HepG2 (cell line): ENCODE results near the gene CHADL. TPM values are rescaled to one million over a fixed set of nuclear protein-coding genes. Genes with fewer than 3 reads are reported as not detected.

Experiments used
- CCDC6 ChIP-seq: sonication (generic); formaldehyde crosslinking; IDR thresholded peaks from 2 replicates; pipeline ENCODE4 v1.8.1; 2022; ENCODE audit warnings: mild to moderate bottlenecking, missing genetic modification reagents, moderate library complexity
- CEBPG ChIP-seq: IDR thresholded peaks from 2 replicates; pipeline ENCODE4 v1.6.1; 2016
- FOSL2 ChIP-seq: sonication (generic); formaldehyde crosslinking; IDR thresholded peaks from 2 replicates; pipeline ENCODE4 v1.4.0; 2020; ENCODE audit warnings: missing genetic modification reagents
- HHEX ChIP-seq: IDR thresholded peaks from 2 replicates; pipeline ENCODE4 v1.6.1; 2016; ENCODE audit warnings: control low read depth
- MIER3 ChIP-seq: IDR thresholded peaks from 2 replicates; pipeline ENCODE4 v1.6.1; 2016; ENCODE audit warnings: missing compliant biosample characterization, borderline replicate concordance
- NFYB ChIP-seq: sonication (generic); formaldehyde crosslinking; IDR thresholded peaks from 2 replicates; pipeline ENCODE4 v1.4.0; 2020; ENCODE audit warnings: missing genetic modification reagents
- POLR2AphosphoS5 ChIP-seq: IDR thresholded peaks from 2 replicates; pipeline ENCODE4 v1.6.1; 2012; ENCODE audit warnings: low read depth, low read length
- ZFP1 ChIP-seq: IDR thresholded peaks from 2 replicates; pipeline ENCODE4 v1.6.1; 2016
- ZIK1 ChIP-seq: sonication (generic); formaldehyde crosslinking; IDR thresholded peaks from 2 replicates; pipeline ENCODE4 v1.5.0; 2020; ENCODE audit warnings: mild to moderate bottlenecking, low read depth, missing genetic modification reagents, borderline replicate concordance
- ZNF225 ChIP-seq: sonication (generic); formaldehyde crosslinking; IDR thresholded peaks from 2 replicates; pipeline ENCODE4 v1.4.0; 2020; ENCODE audit warnings: mild to moderate bottlenecking, missing genetic modification reagents
- ZNF367 ChIP-seq: sonication (generic); formaldehyde crosslinking; IDR thresholded peaks from 2 replicates; pipeline ENCODE4 v1.4.0; 2020; ENCODE audit warnings: missing genetic modification reagents, borderline replicate concordance
- ZNF569 ChIP-seq: sonication (generic); formaldehyde crosslinking; IDR thresholded peaks from 2 replicates; pipeline ENCODE4 v1.5.0; 2020; ENCODE audit warnings: mild to moderate bottlenecking, missing genetic modification reagents, moderate library complexity, borderline replicate concordance
- ZNF674 ChIP-seq: sonication (generic); formaldehyde crosslinking; IDR thresholded peaks from 2 replicates; pipeline ENCODE4 v1.5.0; 2020; ENCODE audit warnings: low read depth, mild to moderate bottlenecking, missing genetic modification reagents
- ZNF761 ChIP-seq: sonication (generic); formaldehyde crosslinking; conservative IDR thresholded peaks from 2 replicates; pipeline ENCODE4 v1.4.0; 2020; ENCODE audit warnings: mild to moderate bottlenecking, missing genetic modification reagents
- ZSCAN9 ChIP-seq: IDR thresholded peaks from 2 replicates; pipeline ENCODE4 v1.6.1; 2016; ENCODE audit warnings: borderline replicate concordance
- polyA plus RNA-seq, 8 experiments: library from polyadenylated mRNA; depleted of rRNA in 3 of 8; stranded (reverse) in 7 of 8; unstranded in 1 of 8; fragments of >200 nt; fragmentation: Illumina TruSeq in 4 of 8; extraction: Trizol in 4 of 8; gene quantifications; 2 replicates each; pipeline versions ENCODE4 v1.2.1 to v1.2.3, GENCODE V29; 2011 to 2016; ENCODE audit warnings: low read depth in 4 of 8, missing spikeins in 1 of 8, mixed read lengths in 1 of 8; ENCODE audit not compliant: insufficient read depth in 1 of 8
- total RNA-seq, 5 experiments: library from RNA; depleted of rRNA; stranded (reverse); fragments of >200 nt; fragmentation: Illumina TruSeq; extraction: Trizol; gene quantifications; 2 replicates each; pipeline ENCODE4 v1.2.3, GENCODE V29; 2016; ENCODE audit warnings: low read depth in 1 of 5
- TF ChIP-seq, protein P1 (sequence below): sonication (generic); formaldehyde crosslinking; IDR thresholded peaks from 2 replicates; pipeline ENCODE4 v1.9.0; 2022; ENCODE audit warnings: missing genetic modification reagents, mild to moderate bottlenecking, borderline replicate concordance
- TF ChIP-seq, protein P2 (sequence below): sonication (generic); formaldehyde crosslinking; IDR thresholded peaks from 2 replicates; pipeline ENCODE4 v1.5.1; 2020; ENCODE audit warnings: mild to moderate bottlenecking, missing genetic modification reagents
- TF ChIP-seq, protein P3 (sequence below): sonication (generic); formaldehyde crosslinking; IDR thresholded peaks from 2 replicates; pipeline ENCODE4 v1.4.0; 2020; ENCODE audit warnings: missing genetic modification reagents
- TF ChIP-seq, protein P4 (sequence below): sonication (generic); formaldehyde crosslinking; IDR thresholded peaks from 2 replicates; pipeline ENCODE4 v1.5.1; 2020; ENCODE audit warnings: mild to moderate bottlenecking, missing genetic modification reagents, borderline replicate concordance
- TF ChIP-seq, protein P5 (sequence below): sonication (generic); formaldehyde crosslinking; IDR thresholded peaks from 2 replicates; pipeline ENCODE4 v1.4.0; 2020; ENCODE audit warnings: missing genetic modification reagents

Gene CHADL
- total and polyA plus RNA-seq, 2 of the 13 experiments (the other 11 are each of a cell fraction or from before 2014, with no cell fraction given) = 2.8 to 8.1 TPM

DNA sequence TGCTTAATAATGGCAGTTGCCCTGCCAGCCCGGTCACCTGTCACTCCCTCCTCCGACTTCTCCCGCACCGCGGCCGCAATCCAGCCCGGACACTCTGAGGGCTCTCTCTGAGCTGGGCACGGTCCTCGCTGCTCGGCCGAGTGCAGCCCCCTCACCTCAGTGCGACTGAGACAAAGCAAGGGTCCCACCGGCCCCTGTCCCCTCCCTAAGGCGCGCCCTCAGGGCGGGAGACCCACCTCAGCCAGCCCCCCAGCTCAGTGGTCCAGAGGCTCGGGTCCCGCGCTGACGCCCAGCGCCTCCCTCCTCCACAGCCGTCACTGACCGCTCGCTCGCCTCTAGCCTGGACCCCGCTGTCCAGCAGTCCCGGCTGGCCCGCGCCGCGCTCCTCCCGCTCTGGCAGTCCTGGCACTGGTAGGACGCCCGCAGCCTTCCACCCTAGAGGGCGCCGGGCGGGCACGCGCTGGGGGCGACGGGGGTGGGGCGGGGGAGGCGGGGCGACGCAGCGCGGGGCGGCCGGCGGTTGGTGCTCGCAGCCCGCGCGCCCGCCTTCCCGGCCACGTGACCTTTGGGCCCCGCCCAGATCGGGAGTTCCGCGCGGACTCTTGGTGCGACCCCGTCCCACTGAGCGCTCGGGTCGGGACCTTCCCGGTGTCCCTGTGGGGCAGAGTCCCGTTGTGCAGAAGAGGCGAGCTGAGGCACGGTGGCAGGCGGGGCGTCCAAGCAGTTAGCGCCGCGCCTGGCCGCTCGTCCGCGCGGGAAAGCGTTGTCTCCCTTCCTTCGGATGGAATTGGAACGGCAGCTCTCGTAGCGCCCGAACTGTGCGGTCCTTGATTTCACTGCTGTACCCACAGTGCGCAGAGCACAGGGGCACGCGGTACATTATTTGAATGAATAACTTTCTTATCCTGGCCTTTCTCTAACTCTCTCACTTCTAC is 43.4 kb downstream of the CHADL start (continued):
- TF ChIP-seq, protein P1, sequence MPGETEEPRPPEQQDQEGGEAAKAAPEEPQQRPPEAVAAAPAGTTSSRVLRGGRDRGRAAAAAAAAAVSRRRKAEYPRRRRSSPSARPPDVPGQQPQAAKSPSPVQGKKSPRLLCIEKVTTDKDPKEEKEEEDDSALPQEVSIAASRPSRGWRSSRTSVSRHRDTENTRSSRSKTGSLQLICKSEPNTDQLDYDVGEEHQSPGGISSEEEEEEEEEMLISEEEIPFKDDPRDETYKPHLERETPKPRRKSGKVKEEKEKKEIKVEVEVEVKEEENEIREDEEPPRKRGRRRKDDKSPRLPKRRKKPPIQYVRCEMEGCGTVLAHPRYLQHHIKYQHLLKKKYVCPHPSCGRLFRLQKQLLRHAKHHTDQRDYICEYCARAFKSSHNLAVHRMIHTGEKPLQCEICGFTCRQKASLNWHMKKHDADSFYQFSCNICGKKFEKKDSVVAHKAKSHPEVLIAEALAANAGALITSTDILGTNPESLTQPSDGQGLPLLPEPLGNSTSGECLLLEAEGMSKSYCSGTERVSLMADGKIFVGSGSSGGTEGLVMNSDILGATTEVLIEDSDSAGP (CRISPR knock-in tag) = no peak; the same call in 1 of the 2 replicates
- peak; percentile 64; the same call in 1 of the 2 replicates for TF ChIP-seq ZNF761 (CRISPR knock-in tag)
- TF ChIP-seq ZNF674 = no peak
- no peak for TF ChIP-seq ZNF569
- TF ChIP-seq CCDC6 (CRISPR knock-in tag) = no peak
- TF ChIP-seq FOSL2 (CRISPR knock-in tag) = no peak
- TF ChIP-seq ZNF225 (CRISPR knock-in tag) = no peak
- TF ChIP-seq, protein P2, sequence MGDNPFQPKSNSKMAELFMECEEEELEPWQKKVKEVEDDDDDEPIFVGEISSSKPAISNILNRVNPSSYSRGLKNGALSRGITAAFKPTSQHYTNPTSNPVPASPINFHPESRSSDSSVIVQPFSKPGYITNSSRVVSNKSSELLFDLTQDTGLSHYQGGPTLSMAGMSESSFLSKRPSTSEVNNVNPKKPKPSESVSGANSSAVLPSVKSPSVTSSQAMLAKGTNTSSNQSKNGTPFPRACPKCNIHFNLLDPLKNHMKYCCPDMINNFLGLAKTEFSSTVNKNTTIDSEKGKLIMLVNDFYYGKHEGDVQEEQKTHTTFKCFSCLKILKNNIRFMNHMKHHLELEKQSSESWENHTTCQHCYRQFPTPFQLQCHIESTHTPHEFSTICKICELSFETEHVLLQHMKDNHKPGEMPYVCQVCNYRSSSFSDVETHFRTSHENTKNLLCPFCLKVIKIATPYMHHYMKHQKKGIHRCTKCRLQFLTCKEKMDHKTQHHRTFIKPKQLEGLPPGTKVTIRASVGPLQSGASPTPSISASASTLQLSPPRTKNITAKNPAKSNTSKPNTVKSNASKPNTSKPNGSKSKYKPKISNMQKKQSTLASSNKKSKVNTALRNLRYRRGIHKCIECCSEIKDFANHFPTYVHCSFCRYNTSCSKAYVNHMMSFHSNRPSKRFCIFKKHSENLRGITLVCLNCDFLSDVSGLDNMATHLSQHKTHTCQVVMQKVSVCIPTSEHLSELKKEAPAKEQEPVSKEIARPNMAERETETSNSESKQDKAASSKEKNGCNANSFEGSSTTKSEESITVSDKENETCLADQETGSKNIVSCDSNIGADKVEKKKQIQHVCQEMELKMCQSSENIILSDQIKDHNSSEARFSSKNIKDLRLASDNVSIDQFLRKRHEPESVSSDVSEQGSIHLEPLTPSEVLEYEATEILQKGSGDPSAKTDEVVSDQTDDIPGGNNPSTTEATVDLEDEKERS (CRISPR knock-in tag) = no peak
- TF ChIP-seq ZSCAN9 = no peak
- TF ChIP-seq, protein P3, sequence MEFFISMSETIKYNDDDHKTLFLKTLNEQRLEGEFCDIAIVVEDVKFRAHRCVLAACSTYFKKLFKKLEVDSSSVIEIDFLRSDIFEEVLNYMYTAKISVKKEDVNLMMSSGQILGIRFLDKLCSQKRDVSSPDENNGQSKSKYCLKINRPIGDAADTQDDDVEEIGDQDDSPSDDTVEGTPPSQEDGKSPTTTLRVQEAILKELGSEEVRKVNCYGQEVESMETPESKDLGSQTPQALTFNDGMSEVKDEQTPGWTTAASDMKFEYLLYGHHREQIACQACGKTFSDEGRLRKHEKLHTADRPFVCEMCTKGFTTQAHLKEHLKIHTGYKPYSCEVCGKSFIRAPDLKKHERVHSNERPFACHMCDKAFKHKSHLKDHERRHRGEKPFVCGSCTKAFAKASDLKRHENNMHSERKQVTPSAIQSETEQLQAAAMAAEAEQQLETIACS (CRISPR knock-in tag) = peak; percentile 62; the same call in 1 of the 2 replicates
- TF ChIP-seq MIER3 (CRISPR knock-in tag) = no peak; the same call in 1 of the 2 replicates
- TF ChIP-seq ZNF367 = no peak
- TF ChIP-seq HHEX (CRISPR knock-in tag) = no peak
- TF ChIP-seq ZFP1 (CRISPR knock-in tag) = no peak
- peak; percentile 52; the same call in 1 of the 2 replicates for TF ChIP-seq POLR2AphosphoS5
- TF ChIP-seq, protein P4, sequence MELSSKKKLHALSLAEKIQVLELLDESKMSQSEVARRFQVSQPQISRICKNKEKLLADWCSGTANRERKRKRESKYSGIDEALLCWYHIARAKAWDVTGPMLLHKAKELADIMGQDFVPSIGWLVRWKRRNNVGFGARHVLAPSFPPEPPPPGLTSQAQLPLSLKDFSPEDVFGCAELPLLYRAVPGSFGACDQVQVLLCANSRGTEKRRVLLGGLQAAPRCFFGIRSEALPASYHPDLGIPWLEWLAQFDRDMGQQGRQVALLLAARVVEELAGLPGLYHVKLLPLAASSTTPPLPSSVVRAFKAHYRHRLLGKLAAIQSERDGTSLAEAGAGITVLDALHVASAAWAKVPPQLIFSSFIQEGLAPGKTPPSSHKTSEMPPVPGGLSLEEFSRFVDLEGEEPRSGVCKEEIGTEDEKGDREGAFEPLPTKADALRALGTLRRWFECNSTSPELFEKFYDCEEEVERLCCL (CRISPR knock-in tag) = no peak
- TF ChIP-seq CEBPG = no peak
- TF ChIP-seq NFYB (CRISPR knock-in tag) = peak; percentile 63
- TF ChIP-seq, protein P5, sequence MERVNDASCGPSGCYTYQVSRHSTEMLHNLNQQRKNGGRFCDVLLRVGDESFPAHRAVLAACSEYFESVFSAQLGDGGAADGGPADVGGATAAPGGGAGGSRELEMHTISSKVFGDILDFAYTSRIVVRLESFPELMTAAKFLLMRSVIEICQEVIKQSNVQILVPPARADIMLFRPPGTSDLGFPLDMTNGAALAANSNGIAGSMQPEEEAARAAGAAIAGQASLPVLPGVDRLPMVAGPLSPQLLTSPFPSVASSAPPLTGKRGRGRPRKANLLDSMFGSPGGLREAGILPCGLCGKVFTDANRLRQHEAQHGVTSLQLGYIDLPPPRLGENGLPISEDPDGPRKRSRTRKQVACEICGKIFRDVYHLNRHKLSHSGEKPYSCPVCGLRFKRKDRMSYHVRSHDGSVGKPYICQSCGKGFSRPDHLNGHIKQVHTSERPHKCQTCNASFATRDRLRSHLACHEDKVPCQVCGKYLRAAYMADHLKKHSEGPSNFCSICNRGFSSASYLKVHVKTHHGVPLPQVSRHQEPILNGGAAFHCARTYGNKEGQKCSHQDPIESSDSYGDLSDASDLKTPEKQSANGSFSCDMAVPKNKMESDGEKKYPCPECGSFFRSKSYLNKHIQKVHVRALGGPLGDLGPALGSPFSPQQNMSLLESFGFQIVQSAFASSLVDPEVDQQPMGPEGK = peak; percentile 57; the same call in 1 of the 2 replicates
- TF ChIP-seq ZIK1 (CRISPR knock-in tag) = 0 out of 2 replicates have a peak, but pooled peaks have one; percentile 51
